Heart right ventricle (tissue), 16 donors: ENCODE results near the gene RUNX3. TPM values are rescaled to one million over a fixed set of nuclear protein-coding genes. Genes with fewer than 3 reads are reported as not detected.
A peak's percentile ranks its signal among the peaks of the same experiment; 100 is the strongest.
"Not testable (repeated sequence)": the region's sequence is repeated elsewhere in the genome, so short reads cannot be mapped to it uniquely, and the experiment has no call there.

Source experiments
- ATAC-seq, 8 donors: fragments of 200-7000 bp; cut with Tn5 transposase; one replicate each; pipeline ENCODE4 v1.9.1; 2020; ENCODE audit warnings: mild to moderate bottlenecking in 8 of 8, moderate library complexity in 8 of 8, moderate number of reproducible peaks in 1 of 8
- DNase-seq, 2 donors: peaks; one replicate each; pipeline ENCODE4 v3.0.0-alpha.2; 2020
- H3K27ac ChIP-seq, 10 donors: fragments of 200-600 bp; sonication (generic) in 2 of 10; one replicate each; pipeline versions ENCODE4 v1.5.0 to v1.8.0; 2020 to 2022; ENCODE audit warnings: mild to moderate bottlenecking in 3 of 10
- H3K27me3 ChIP-seq, 7 donors: fragments of 200-600 bp; one replicate each; pipeline ENCODE4 v1.8.0; 2021 to 2022; ENCODE audit warnings: mild to moderate bottlenecking in 2 of 7
- H3K36me3 ChIP-seq, 9 donors: fragments of 200-600 bp; sonication (generic) in 1 of 9; one replicate each; pipeline versions ENCODE4 v1.5.0 to v1.8.0; 2020 to 2022; ENCODE audit warnings: mild to moderate bottlenecking in 2 of 9
- H3K4me1 ChIP-seq, 9 donors: fragments of 200-600 bp; sonication (generic) in 1 of 9; one replicate each; pipeline versions ENCODE4 v1.5.0 to v1.8.0; 2020 to 2022; ENCODE audit warnings: mild to moderate bottlenecking in 4 of 9
- H3K4me3 ChIP-seq, 10 donors: fragments of 200-600 bp; sonication (generic) in 2 of 10; one replicate each; pipeline versions ENCODE4 v1.5.0 to v1.8.0; 2020 to 2022; ENCODE audit warnings: mild to moderate bottlenecking in 7 of 10, moderate library complexity in 2 of 10
- H3K9me3 ChIP-seq, 11 donors: fragments of 200-600 bp in 10 of 11; sonication (generic) in 2 of 11; one replicate each; pipeline versions ENCODE4 v1.5.0 to v1.8.0; 2013 to 2022; ENCODE audit warnings: mild to moderate bottlenecking in 2 of 11, control low read depth in 1 of 11, moderate library complexity in 1 of 11
- WGBS, 2 donors: extraction: QIAGEN DNeasy Blood & Tissue Kit; methylation state at CpG; one replicate each; pipeline ENCODE4 v1.1.7; 2013; ENCODE audit warnings: inconsistent platforms in 1 of 2; 5-methylcytosine and 5-hydroxymethylcytosine counted together
- intact Hi-C, 10 donors: fragments of 100-400 bp; cut with DNase I; formaldehyde crosslinking; loops; one replicate each; pipeline versions ENCODE4 v1.11.1 to v1.14.2; 2022
- polyA plus RNA-seq, 2 donors: library from polyadenylated mRNA; stranded (reverse); fragments of 200-250 nt; gene quantifications; one replicate each; pipeline ENCODE4 v1.2.3, GENCODE V29; 2013
- total RNA-seq, 10 donors: library from RNA; stranded (reverse); fragmentation: NEBNext Ultra II Directional in 3 of 10; extraction: Animal tissue kit (Norgen Biotek cat#: 25700) in 3 of 10; gene quantifications; one replicate each; pipeline versions ENCODE4 v1.2.1 to v1.2.4, GENCODE V29; 2021 to 2023
- TF ChIP-seq, protein P1 (sequence below), 9 donors: fragments of 200-600 bp; sonication (generic) in 2 of 9; IDR thresholded peaks; one replicate each; pipeline versions ENCODE4 v1.5.0 to v1.8.0; 2021 to 2022; ENCODE audit warnings: antibody characterized with exemption in 9 of 9, mild to moderate bottlenecking in 5 of 9, moderate library complexity in 1 of 9
- donor health status: Arrhythmogenic right ventricular cardiomyopathy.
- donor health status: ischemic (EF 13 %, LVEDD 7.1; RV severe dilation, severe dysfunction).
- donor health status: healthy with polysubstance abuse.
- donor health status: DM: no; HTN: yes; CAD: no.
- donor health status: DM: no; HTN: no; CAD: no.
- donor health status: ischemic (EF 25% LVEDD 6.9; RV normal size, moderate dysfunction).
- donor health status: ischemic (EF 25% LVEDD 5.7; RV mildly dilated, moderate dysfunction).
- donor health status: healthy.
- donor health status: DM: yes; HTN: yes; CAD: no.
- donor health status: Ischemic cardiomyopathy.
- donor health status: ischemic (EF 35%, LVEDD 5.7; RV mildly dilated, moderate dysfunction).
- donor health status: nonischemic (EF 11% LVEDD 7.7; RV severe dilation, severe dysfunction).
- donor health status: DM: yes; HTN: yes; CAD: no.
- donor health status: PGD.
- donor health status: ischemic (EF 29% LVEDD 5.4; RV normal size, mild dysfunction).
- donor health status: nonischemic (EF 23%, LVEDD 6.1; RV moderate dilation, normal function).

Gene RUNX3
- total and polyA plus RNA-seq, 12 donors, result 0.07 to 5.9 (median 0.38) TPM

DNA sequence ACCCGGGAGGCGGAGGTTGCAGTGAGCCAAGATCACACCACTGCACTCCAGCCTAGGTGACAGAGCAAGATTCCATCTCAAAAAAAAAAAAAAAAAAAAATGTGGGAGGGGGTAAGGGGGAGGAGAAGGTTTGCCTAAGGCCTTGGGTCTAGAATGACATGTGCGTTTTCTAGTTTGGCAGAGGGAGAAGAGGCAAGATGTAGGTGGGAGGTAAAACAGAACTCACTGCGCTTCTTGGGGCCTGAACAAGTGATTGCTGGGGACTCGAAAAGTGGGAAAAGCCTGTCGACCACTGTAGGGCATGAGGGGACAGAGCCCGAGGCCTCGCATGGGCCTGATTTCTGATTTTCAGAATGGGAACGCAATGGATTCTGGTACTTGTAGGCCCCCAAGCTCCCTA, 19.9 kb downstream of the RUNX3 start:
- no peak for DNase-seq
- no peak overlapping the region for H3K4me3 ChIP-seq
- no peaks in the 10 kb centered on the region for H3K9me3 ChIP-seq
- H3K36me3 ChIP-seq, result peaks cover 0 to 33% (median 0%) of the 10 kb centered on the region in 9 donors
- intact Hi-C loops, result loop anchor here in 2 of 10 donors (5.0 kb wide), 2 partner anchors 48 to 53 kb away; no protein-coding TSS in a partner anchor
- 95 to 96% methylated on average over 9 of the region's 9 CpGs for WGBS, 2 donors
- H3K27ac ChIP-seq, result peak overlapping the region in 1 of 10 donors; percentile 78
- TF ChIP-seq, protein P1, sequence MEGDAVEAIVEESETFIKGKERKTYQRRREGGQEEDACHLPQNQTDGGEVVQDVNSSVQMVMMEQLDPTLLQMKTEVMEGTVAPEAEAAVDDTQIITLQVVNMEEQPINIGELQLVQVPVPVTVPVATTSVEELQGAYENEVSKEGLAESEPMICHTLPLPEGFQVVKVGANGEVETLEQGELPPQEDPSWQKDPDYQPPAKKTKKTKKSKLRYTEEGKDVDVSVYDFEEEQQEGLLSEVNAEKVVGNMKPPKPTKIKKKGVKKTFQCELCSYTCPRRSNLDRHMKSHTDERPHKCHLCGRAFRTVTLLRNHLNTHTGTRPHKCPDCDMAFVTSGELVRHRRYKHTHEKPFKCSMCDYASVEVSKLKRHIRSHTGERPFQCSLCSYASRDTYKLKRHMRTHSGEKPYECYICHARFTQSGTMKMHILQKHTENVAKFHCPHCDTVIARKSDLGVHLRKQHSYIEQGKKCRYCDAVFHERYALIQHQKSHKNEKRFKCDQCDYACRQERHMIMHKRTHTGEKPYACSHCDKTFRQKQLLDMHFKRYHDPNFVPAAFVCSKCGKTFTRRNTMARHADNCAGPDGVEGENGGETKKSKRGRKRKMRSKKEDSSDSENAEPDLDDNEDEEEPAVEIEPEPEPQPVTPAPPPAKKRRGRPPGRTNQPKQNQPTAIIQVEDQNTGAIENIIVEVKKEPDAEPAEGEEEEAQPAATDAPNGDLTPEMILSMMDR (IDR thresholded peaks at IDR 0.05), result no peak
- H3K27me3 ChIP-seq, result peaks cover 0 to 11% (median 0%) of the 10 kb centered on the region in 7 donors
- H3K4me1 ChIP-seq, result peaks cover 0 to 16% (median 0%) of the 10 kb centered on the region in 9 donors
- ATAC-seq, result no peak

DNA sequence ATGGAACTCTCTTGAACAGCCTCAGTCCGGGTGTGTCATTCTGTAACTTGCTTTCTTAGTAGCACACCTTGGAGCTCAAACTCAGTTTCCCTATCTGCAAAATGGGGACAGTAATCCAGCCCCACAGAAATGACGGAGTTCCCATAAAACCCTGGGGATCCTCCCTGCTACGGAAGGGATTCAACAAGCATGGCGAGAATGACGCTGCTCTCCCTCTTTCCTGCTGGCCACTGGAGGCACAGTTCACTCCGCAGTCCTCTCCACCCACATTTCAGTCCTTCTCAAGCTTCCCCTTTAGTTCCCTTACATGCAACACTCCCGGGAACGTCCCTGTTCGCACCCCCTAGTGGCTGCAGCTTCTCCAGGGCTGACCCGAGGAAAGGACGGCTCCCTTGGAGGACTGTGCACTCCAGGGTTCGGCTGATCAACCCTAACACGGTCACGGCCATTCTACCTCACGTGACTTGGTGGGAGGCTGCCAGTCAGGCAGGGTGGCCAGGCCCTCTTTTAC, 20.6 kb downstream of the RUNX3 start:
- Histone ChIP-seq H3K4me1 (peaks cover 0 to 13% (median 0%) of the 10 kb centered on the region in 9 donors), H3K9me3 (no peaks in the 10 kb centered on the region), H3K27me3 (peaks cover 0 to 15% (median 5%) of the 10 kb centered on the region in 7 donors), H3K36me3 (peaks cover 0 to 37% (median 0%) of the 10 kb centered on the region in 9 donors), H3K27ac (no peak overlapping the region), H3K4me3 (no peak overlapping the region)
- TF ChIP-seq, protein P1 (IDR thresholded peaks at IDR 0.05), result peak in 7 of 9 donors; percentile 28 to 57 (median 43)
- intact Hi-C loops, result loop anchor here in 2 of 10 donors (10.0 kb wide), 1 partner anchor 55 kb away; no protein-coding TSS in a partner anchor
- peak; percentile 55 for DNase-seq
- peak; percentile 36 to 68 (median 60) for ATAC-seq
- WGBS, 2 donors, result 20 to 30% methylated on average over 15 of the region's 15 CpGs

DNA sequence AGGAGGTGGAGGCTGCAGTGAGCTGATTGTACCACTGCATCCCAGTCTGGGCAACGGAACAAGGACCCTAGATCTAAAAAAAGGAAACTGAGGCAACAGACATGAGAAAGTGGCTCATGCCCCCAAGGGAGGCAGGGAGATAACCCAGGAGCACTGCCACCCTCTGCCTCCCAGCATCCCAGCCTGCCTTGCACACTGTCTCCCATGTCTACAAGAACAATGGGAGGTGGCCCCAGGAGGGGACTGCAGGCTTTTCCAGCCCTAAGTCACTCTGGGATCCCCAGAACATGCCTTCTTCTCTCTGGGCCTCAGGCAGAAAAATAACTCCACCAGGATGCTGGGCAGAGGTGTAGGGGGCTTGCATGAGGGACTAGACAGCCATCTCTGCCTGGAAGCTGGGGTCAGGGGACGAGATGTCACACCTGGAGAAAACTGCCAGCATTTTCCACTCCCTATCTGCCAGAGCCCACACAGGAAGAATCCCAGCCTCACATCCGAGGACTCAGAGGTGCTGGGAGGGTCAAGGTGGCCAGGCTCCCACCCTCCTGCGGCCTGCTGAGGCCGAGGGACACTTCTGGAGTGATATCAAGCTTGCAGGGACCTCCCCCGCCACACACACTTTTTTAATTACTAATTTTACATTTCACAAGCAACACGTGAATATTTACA, 21.4 kb downstream of the RUNX3 start:
- no peak overlapping the region for H3K4me3 ChIP-seq
- ATAC-seq (no peak), DNase-seq (no peak)
- no peaks in the 10 kb centered on the region for H3K9me3 ChIP-seq
- H3K4me1 ChIP-seq, result peaks cover 0 to 7% (median 0%) of the 10 kb centered on the region in 9 donors
- TF ChIP-seq, protein P1 (IDR thresholded peaks at IDR 0.05), result no peak
- intact Hi-C loops, result loop anchor here in 2 of 10 donors (10.0 kb wide), 1 partner anchor 54 kb away; no protein-coding TSS in a partner anchor
- no peak overlapping the region for H3K27ac ChIP-seq
- peaks cover 0 to 37% (median 0%) of the 10 kb centered on the region in 9 donors for H3K36me3 ChIP-seq
- H3K27me3 ChIP-seq, result peaks cover 0 to 17% (median 10%) of the 10 kb centered on the region in 7 donors
- WGBS, 2 donors, result 63 to 65% methylated on average over 7 of the region's 7 CpGs

DNA sequence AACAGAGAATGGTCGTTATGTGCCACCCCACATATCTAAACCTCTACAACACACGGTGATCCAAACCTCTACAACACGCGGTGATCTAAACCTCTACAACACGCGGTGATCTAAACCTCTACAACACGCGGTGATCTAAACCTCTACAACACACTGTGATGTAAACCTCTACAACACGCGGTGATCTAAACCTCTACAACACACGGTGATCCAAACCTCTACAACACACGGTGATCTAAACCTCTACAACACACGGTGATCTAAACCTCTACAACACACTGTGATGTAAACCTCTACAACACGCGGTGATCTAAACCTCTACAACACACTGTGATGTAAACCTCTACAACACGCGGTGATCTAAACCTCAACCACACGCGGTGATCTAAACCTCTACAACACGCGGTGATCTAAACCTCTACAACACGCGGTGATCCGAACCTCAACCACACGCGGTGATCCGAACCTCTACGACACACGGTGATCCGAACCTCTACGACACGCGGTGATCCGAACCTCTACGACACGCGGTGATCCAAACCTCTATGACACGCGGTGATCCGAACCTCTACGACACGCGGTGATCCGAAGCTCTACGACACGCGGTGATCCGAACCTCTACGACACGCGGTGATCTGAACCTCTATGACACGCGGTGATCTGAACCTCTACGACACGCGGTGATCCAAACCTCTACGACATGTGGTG, 22.3 kb downstream of the RUNX3 start:
- 95 to 96% methylated on average over 57 of the region's 57 CpGs for WGBS, 2 donors
- DNase-seq, H3K4me3 ChIP-seq, H3K27ac ChIP-seq, H3K9me3 ChIP-seq, H3K4me1 ChIP-seq, ATAC-seq: not testable (repeated sequence)
- peaks cover 0 to 32% (median 0%) of the 10 kb centered on the region in 9 donors for H3K36me3 ChIP-seq
- intact Hi-C loops, result loop anchor here in 2 of 10 donors (10.0 kb wide), 1 partner anchor 53 kb away; no protein-coding TSS in a partner anchor
- H3K27me3 ChIP-seq, result peaks cover 0 to 27% (median 16%) of the 10 kb centered on the region in 7 donors
